ENCODE results near the gene USP28.

The USP28 gene

DNA sequence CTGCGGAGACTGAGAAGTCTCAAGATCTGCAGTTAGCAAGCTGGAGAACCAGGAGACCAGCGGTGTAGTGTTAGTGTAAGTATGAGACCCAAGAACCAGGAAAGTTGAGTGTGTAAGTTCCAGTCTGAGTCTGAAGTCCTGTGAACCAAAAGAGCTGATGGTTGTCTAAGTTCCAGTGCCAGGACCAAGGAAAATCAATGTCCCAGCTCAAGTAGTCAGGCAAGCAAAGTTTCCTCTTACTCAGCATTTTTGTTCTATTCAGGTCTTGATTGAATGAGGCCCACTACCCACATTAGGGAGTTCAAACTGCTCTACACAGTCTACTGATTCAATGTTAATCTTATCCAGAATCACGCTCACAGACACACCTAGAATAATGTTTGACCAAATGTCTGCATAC, 11.0 kb downstream of the USP28 start:
- H3K79me2 ChIP-seq (ENCODE audit: insufficient read depth, low read length), result peaks cover 37% of the 10 kb centered on the region; the same call in 1 of the 2 replicates
- H3K4me2 ChIP-seq (ENCODE audit: low read depth, low read length, poor library complexity, severe bottlenecking), result no peak overlapping the region
- no peak overlapping the region for H2AFZ ChIP-seq (ENCODE audit: low read length)
- no peaks in the 10 kb centered on the region for H3F3A ChIP-seq (ENCODE audit: low read depth)
- no peaks in the 10 kb centered on the region for H4K20me1 ChIP-seq (ENCODE audit: insufficient read depth, low read length, poor library complexity, severe bottlenecking)
- H3K36me3 ChIP-seq (ENCODE audit: insufficient read depth, low read length), result no peaks in the 10 kb centered on the region
- TF ChIP-seq CTCF (conservative IDR thresholded peaks at IDR 0.05; ENCODE audit: low read length) (no peak), EZH2phosphoT487 (IDR thresholded peaks at IDR 0.05; ENCODE audit: borderline replicate concordance) (no peak)
- peaks cover 24% of the 10 kb centered on the region for H3K4me1 ChIP-seq (ENCODE audit: insufficient read depth, low read length, poor library complexity, severe bottlenecking)
- H3K9ac ChIP-seq (ENCODE audit: low read depth, low read length, poor library complexity, severe bottlenecking), result no peak overlapping the region
- H3K27me3 ChIP-seq (ENCODE audit: insufficient read depth, low read length, poor library complexity, severe bottlenecking), result no peaks in the 10 kb centered on the region
- H3K9me2 ChIP-seq (replicated peaks; ENCODE audit: low read depth, low read length), result no peaks in the 10 kb centered on the region
- H3K4me3 ChIP-seq (ENCODE audit: low read length, poor library complexity, severe bottlenecking), result no peak overlapping the region
- H3K9me3 ChIP-seq (ENCODE audit: insufficient read depth, low read depth, low read length), result no peaks in the 10 kb centered on the region

DNA sequence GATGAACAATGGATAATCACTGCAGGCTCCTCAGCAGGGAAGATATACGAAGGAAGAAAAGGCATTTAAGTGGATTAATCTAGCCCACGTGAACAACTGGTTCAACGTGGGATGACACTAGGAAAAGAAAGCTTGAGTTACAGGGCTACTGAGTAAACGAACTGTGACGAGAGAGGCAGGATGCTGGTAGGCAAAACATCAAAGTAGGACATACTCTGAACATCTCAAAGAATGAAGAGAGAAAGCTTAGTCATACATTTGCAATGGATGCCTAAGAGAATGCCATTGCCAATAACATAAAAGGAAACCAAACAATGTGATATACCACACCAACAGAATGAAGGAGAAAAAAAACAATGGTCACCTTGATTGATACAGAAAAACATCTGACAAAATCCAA, 12.9 kb downstream of the USP28 start:
- Histone ChIP-seq H3K36me3 (ENCODE audit: insufficient read depth, low read length) (no peaks in the 10 kb centered on the region), H3K9me3 (ENCODE audit: insufficient read depth, low read depth, low read length) (no peaks in the 10 kb centered on the region), H3K9me2 (replicated peaks; ENCODE audit: low read depth, low read length) (no peaks in the 10 kb centered on the region), H3K4me3 (ENCODE audit: low read length, poor library complexity, severe bottlenecking) (no peak overlapping the region), H3K27me3 (ENCODE audit: insufficient read depth, low read length, poor library complexity, severe bottlenecking) (no peaks in the 10 kb centered on the region), H3K9ac (ENCODE audit: low read depth, low read length, poor library complexity, severe bottlenecking) (no peak overlapping the region), H3F3A (ENCODE audit: low read depth) (no peaks in the 10 kb centered on the region), H3K4me1 (ENCODE audit: insufficient read depth, low read length, poor library complexity, severe bottlenecking) (peaks cover 15% of the 10 kb centered on the region), H4K20me1 (ENCODE audit: insufficient read depth, low read length, poor library complexity, severe bottlenecking) (no peaks in the 10 kb centered on the region), H3K79me2 (ENCODE audit: insufficient read depth, low read length) (peaks cover 55% of the 10 kb centered on the region; the same call in 1 of the 2 replicates), H2AFZ (ENCODE audit: low read length) (no peak overlapping the region), H3K4me2 (ENCODE audit: low read depth, low read length, poor library complexity, severe bottlenecking) (no peak overlapping the region)
- TF ChIP-seq CTCF (conservative IDR thresholded peaks at IDR 0.05; ENCODE audit: low read length) (no peak), EZH2phosphoT487 (IDR thresholded peaks at IDR 0.05; ENCODE audit: borderline replicate concordance) (no peak)

DNA sequence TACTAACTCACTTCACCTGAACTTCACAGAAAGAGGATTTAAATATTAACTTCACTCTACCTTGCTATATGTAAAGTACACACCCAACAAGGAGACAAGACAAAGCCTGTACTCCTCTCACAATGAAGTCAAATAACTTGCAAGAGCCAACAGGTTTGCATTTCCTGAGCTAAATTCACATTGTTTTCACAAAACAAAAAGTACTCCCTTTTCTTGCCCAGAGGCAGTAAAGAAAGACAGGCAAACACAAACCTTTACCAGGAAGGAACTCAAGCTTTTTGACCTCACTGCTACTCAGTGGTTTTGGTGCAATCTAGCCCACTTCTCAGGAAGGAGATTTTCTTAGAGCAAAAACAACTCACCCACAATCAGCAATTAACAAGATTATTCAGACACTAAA, 15.7 kb downstream of the USP28 start:
- no peaks in the 10 kb centered on the region for H3K36me3 ChIP-seq (ENCODE audit: insufficient read depth, low read length)
- peak overlapping the region; percentile 41 for H3K4me2 ChIP-seq (ENCODE audit: low read depth, low read length, poor library complexity, severe bottlenecking)
- no peak overlapping the region for H3K9ac ChIP-seq (ENCODE audit: low read depth, low read length, poor library complexity, severe bottlenecking)
- no peaks in the 10 kb centered on the region for H3F3A ChIP-seq (ENCODE audit: low read depth)
- H4K20me1 ChIP-seq (ENCODE audit: insufficient read depth, low read length, poor library complexity, severe bottlenecking), result no peaks in the 10 kb centered on the region
- H2AFZ ChIP-seq (ENCODE audit: low read length), result no peak overlapping the region
- H3K9me2 ChIP-seq (replicated peaks; ENCODE audit: low read depth, low read length), result no peaks in the 10 kb centered on the region
- no peaks in the 10 kb centered on the region for H3K27me3 ChIP-seq (ENCODE audit: insufficient read depth, low read length, poor library complexity, severe bottlenecking)
- H3K4me1 ChIP-seq (ENCODE audit: insufficient read depth, low read length, poor library complexity, severe bottlenecking), result peaks cover 15% of the 10 kb centered on the region
- no peak for TF ChIP-seq CTCF (conservative IDR thresholded peaks at IDR 0.05; ENCODE audit: low read length)
- no peak for TF ChIP-seq EZH2phosphoT487 (IDR thresholded peaks at IDR 0.05; ENCODE audit: borderline replicate concordance)
- no peak overlapping the region for H3K4me3 ChIP-seq (ENCODE audit: low read length, poor library complexity, severe bottlenecking)
- no peaks in the 10 kb centered on the region for H3K9me3 ChIP-seq (ENCODE audit: insufficient read depth, low read depth, low read length)
- H3K79me2 ChIP-seq (ENCODE audit: insufficient read depth, low read length), result peaks cover 53% of the 10 kb centered on the region; the same call in 1 of the 2 replicates

Data from Loucy (cell line).